Tibial nerve (tissue), 3 donors: ENCODE measurements around the gene SLC16A7.

ENCODE experiments used
- POLR2A ChIP-seq, 2 donors: fragments of 450-650 bp; IDR thresholded peaks; one replicate each; pipeline ENCODE4 v1.6.1; 2017; ENCODE audit warnings: antibody characterized with exemption in 2 of 2, mild to moderate bottlenecking in 2 of 2, moderate library complexity in 2 of 2
- TF ChIP-seq, protein P1 (sequence below), 5 experiments: fragments of 200-600 bp in 3 of 5; fragments of 450-650 bp in 2 of 5; sonication (generic) in 3 of 5; IDR thresholded peaks; one replicate each; pipeline ENCODE4 v1.5.1; 2016 to 2019; ENCODE audit warnings: antibody characterized with exemption in 5 of 5, mild to moderate bottlenecking in 3 of 5, moderate library complexity in 2 of 5

DNA sequence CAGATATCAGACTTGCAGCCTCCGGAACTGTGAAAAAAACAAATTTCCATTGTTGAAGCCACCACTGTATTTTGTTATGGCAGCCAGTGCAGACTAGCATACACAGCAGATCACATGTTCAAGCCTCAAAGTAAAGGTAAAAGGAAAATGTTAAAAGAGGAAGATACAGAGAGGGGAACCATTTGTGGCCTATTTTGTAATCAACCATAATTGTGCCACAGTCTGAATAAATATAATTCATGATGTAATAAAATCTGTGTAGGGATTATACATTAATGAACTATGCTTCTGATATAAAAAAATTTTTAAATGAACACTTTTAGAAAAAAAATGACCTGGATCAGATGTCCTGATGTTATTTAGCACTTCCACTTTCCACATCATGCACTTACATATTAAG, 79.6 kb downstream of the SLC16A7 start:
- TF ChIP-seq, protein P1, sequence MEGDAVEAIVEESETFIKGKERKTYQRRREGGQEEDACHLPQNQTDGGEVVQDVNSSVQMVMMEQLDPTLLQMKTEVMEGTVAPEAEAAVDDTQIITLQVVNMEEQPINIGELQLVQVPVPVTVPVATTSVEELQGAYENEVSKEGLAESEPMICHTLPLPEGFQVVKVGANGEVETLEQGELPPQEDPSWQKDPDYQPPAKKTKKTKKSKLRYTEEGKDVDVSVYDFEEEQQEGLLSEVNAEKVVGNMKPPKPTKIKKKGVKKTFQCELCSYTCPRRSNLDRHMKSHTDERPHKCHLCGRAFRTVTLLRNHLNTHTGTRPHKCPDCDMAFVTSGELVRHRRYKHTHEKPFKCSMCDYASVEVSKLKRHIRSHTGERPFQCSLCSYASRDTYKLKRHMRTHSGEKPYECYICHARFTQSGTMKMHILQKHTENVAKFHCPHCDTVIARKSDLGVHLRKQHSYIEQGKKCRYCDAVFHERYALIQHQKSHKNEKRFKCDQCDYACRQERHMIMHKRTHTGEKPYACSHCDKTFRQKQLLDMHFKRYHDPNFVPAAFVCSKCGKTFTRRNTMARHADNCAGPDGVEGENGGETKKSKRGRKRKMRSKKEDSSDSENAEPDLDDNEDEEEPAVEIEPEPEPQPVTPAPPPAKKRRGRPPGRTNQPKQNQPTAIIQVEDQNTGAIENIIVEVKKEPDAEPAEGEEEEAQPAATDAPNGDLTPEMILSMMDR (IDR thresholded peaks at IDR 0.05) = no peak
- no peak for TF ChIP-seq POLR2A (IDR thresholded peaks at IDR 0.05)
